ENCODE results near the gene STEAP2.
A peak's percentile ranks its signal among the peaks of the same experiment; 100 is the strongest.

The STEAP2 gene

GRCh38 chr7:90194911-90195809, 16.4 kb upstream of the STEAP2 start:
- peak in 1 of 6 experiments; percentile 1 for DNase-seq

GRCh38 chr7:90201500-90202195, 9.9 kb upstream of the STEAP2 start:
- DNase-seq = no peak

- DNase-seq = no peak
These were observed 3.6 kb upstream of the STEAP2 start for GRCh38 chr7:90207956-90208355.

DNA sequence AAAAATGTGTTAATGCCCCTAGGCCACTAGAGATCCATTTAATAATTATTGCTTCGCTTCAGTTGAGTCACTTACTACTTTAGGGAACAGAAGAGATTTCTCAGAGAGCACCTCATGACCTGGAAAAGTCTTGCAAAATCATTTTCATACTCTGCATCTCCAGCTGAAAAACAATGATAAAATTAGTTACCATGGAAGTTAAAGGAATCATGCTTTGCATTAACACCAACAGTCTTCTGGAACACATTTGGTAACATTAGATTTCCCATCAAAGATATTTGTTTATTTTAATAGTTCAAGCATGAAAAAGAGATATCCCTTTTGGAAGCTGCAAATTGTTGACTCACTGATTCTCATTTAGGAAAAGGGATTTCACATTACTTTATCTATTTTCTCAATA, 1.8 kb upstream of the STEAP2 start:
- no peak for DNase-seq

DNA sequence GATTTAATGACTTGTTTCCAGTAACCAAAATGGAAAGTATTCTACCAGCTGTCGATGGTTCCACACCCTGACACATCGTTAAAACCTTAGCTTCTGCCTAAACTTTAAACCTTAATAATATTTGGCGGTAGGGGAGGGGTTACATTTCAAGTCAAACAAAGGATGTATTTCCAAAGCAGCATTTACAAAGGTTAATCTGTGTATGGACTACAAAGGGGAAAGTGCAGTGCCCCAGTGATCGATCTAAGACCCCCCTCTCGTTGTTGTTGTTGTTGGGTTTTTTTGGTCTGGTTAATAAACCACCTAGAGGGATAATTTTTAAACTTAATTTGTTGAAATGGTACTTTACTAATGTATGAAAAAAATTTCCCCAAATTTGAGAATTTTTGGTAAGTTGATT, 1.1 kb upstream of the STEAP2 start:
- DNase-seq = no peak

DNA sequence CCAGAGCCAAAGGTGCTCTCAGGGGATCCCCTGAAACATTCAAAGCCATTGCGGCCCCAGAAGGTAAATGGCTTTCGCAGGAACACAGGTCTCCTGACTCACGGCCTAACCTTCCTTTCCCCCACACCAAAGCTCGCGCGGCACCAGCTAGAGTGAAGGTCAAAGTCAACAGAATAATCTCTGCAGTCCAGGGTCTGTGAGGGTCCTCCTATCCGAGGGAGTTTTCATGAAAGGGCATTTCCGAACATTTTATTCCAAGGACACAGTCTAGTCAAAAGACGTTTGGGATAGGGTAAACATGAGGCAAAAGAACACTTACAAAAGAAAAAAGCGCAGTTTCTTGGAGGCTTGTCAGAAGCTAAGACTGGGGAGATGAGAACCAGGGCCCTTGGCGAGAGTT, 559 bp upstream of the STEAP2 start:
- DNase-seq = no peak

GRCh38 chr7:90212149-90212495, 582 bp downstream of the STEAP2 start:
- DNase-seq = no peak

DNA sequence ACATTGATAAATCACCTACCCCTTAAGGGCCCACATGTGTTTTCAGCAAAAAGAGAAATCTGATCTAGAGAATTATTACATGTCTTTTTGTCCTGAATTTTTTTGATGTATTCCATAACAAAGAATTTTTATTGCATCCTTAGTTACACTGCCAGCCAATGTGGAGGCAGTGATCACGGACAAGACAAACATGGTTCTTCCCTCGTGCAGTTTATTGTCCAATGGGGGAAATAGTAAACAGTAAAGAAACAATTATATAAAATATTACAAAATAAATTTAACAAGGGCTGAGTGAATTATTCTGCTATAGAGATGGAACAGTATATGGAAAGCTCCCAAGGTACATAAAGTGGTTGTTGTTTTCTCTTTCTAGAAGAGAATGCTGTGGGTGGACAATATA, 2.0 kb downstream of the STEAP2 start:
- DNase-seq = no peak

DNA sequence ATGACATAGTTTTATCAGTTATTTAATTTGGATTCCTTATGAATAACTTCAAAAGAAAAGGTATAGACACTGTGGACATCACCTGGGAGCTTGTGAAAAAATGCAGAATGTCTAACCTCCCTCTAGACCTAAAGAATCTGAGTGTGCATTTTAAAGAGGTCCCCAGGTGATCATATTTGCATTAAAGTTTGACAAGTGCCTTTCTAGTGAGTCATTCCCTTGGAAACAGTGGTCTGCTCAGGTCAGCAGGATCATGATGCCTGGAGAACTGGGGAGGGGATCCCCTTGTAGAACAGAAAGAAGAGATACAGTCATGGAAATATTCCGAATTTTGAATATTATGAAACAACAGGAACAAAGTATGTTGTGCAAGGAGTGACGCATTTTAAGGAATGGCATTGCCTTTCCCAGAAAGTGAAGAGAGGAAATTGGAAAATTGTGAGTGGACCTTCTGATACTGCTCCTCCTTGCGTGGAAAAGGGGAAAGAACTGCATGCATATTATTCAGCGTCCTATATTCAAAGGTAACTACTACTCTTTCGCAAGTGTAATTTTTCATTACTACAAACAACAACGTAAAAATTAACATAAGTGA, 4.6 kb downstream of the STEAP2 start:
- DNase-seq = no peak

DNA sequence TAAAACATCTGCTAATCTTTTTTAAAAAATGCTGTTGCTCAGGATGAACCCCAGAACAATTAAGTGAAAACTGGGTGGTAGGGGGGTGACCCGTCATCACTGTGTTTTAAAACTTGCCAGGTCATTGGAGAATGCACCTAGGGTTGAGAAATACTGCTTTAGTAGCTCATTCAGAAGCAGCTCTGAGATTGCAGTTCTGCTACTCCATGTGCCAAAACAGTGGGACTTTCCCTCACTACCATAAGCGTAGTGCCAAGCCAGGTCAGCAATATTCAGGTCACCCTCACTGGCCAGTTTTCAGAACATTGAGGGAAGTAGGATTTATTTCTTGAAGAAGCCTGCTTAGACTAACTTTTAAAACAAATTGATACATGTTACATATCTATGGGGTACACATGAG, 5.2 kb downstream of the STEAP2 start:
- DNase-seq = no peak

DNA sequence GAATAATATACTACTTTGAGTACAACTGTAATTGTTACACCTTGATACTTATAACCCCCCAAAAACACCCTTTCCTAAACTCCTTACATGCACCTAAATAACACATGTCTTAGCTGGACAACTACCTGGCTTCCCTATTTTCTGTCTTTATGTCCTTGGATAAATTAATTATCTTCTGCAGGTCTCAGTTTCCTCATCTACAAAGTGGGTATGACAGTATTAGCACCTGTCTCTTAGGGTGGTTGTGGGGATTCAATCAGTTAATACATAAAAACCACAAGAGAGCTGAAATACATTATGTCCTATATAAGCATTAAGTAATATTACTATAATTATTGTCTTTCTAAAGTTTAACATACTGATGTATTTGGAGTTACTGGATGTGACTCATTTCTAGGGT, 10.8 kb downstream of the STEAP2 start:
- DNase-seq = no peak

DNA sequence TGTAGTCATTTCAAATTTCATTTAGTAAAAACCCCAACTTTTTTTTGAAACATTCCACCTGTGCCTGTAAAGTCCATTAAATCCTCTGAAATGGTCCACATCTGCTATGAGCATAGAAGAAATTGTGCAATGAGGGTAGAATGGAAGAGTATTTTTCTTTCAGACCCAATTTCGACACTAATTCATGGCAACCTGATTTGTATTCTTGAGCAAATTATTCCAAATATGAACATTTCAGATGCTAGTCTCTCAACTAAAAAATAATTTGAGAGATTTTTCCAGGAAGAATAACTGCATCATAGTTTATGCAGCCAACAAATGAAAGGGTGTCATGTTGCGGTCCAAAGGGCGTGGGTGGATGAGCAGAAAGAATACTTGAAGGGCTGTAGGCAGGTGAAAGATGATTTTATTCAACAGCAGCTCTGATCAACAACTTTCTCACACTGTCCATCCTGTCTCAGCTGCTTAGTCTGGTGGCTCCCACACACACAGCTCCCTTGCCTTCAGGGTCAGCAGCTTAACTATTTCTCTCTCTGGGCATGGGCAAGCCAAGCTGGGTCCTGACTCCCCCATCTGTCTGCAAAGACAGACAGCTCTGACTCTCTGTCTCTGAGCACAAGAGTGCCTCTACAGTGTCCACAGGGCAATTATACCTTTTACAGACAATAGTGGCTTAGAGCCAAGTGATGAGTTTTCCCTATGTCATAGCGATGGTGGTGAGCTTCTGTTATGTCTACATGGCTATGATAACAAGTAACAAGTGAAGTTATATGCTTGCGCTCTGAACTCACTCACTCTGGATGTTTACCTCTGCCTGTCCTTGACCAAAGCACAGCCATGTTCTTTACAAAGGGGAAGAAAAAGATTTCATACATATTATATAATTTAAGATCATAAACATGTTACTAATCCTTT, 11.5 kb downstream of the STEAP2 start:
- DNase-seq = no peak

DNA sequence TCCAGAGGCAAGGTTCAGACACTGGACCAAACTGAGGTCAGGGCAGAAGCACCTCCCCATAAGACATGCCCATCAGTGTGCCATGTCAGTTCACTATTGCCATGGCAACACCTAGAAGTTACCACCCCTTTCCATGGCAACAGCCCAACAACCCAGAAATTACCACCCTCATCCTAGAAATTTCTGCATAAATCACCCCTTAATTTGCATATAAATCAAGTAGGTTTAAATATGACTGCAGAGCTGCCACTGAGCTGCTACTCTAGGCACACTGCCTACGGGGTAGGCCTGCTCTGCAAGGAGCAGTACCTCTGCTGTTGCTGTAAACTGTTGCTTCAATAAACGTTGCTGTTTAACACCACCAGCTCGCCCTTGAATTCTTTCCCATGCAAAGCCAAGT, 12.7 kb downstream of the STEAP2 start:
- DNase-seq = no peak

DNA sequence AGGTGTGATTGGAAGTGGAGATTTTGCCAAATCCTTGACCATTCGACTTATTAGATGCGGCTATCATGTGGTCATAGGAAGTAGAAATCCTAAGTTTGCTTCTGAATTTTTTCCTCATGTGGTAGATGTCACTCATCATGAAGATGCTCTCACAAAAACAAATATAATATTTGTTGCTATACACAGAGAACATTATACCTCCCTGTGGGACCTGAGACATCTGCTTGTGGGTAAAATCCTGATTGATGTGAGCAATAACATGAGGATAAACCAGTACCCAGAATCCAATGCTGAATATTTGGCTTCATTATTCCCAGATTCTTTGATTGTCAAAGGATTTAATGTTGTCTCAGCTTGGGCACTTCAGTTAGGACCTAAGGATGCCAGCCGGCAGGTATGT, 13.6 kb downstream of the STEAP2 start:
- DNase-seq = no peak

GRCh38 chr7:90225601-90226000, 14.1 kb downstream of the STEAP2 start:
- no peak for DNase-seq

- no peak for DNase-seq
These were observed 15.7 kb downstream of the STEAP2 start for GRCh38 chr7:90227259-90227658.

- no peak for DNase-seq
These were observed 18.1 kb downstream of the STEAP2 start for GRCh38 chr7:90229682-90230081.

DNA sequence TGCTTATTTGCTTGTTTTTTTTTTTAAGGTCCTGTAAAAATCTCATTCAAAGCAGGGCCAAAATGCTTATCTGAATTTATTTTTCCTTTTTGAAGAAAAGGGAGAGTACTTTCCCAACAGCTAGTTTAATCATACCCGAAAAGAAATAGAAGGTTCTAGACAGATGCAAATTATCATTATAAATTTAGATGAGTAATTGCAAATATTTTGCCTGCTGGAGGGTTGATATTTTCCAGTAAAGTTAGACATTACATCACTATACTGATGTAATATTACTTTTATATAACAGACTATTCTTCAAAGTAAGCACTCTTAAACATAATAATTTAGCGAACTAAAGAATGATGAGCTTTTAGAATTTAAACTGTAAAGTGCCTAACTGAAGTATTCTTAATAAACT, 19.3 kb downstream of the STEAP2 start:
- no peak for DNase-seq

- no peak for DNase-seq
These were observed 19.8 kb downstream of the STEAP2 start for GRCh38 chr7:90231304-90231703.

DNA sequence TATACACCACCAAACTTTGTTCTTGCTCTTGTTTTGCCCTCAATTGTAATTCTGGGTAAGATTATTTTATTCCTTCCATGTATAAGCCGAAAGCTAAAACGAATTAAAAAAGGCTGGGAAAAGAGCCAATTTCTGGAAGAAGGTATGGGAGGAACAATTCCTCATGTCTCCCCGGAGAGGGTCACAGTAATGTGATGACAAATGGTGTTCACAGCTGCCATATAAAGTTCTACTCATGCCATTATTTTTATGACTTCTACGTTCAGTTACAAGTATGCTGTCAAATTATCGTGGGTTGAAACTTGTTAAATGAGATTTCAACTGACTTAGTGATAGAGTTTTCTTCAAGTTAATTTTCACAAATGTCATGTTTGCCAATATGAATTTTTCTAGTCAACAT, 20.9 kb downstream of the STEAP2 start:
- DNase-seq = no peak

- DNase-seq = no peak
These were observed 22.0 kb downstream of the STEAP2 start for GRCh38 chr7:90233569-90233968.

GRCh38 chr7:90236721-90237289, 25.3 kb downstream of the STEAP2 start:
- DNase-seq = no peak

DNA sequence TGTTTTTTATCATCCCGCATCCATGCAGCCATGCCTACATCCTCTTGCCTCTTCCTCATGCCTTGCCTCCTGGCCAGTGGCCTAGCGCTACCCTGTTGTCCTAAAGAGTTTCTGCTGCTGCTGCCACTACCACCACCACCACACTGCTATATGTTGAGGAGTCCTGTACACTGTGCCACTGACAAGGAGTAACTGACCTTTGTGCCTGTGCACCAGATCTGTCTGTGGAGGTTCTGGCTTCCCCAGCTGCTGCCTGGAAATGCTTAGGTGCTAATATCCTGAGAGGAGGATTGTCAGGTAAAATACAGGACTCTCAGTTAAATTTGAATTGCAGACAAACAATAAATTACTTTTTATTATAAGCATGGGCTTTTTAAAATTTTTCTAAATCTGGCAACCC, 26.5 kb downstream of the STEAP2 start:
- no peak for DNase-seq

All from stimulated activated naive CD4-positive, alpha-beta T cell (primary cell).